ENCODE data around the gene AIP.
"Not testable (repeated sequence)": the region's sequence is repeated elsewhere in the genome, so short reads cannot be mapped to it uniquely, and the experiment has no call there.

Gene AIP

DNA sequence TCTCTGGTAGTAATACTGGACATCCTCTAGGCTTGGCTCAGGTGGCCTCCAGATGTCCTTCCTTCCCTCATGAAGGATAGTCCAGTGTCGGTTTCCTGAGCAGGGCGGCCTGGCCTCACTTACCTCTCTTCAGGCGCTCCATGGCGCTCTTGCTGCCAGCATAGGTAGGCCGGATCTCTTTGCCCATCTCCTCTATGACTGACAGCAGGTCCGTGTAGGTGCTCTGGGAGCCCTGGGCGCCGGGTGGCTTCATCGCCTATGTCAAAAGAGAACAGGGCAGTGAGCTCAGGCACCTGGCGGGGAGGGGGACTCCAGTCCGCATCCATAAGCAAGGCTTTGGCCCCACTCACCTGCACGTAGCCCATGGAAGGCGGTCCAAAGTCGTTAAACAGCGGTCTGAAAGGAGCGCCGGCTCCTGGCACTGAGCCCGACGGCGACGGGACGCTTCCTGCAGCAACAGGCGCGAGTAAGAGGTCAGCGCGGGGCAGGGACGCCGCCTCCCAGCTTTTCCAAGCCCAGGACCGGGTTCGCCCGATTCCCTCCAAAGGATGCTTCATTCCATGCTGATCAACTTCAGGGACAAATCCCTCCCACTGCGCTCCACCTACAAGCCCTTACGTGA, 24.5 kb downstream of the AIP start:
- DNase-seq (ENCODE audit: low read depth in 2 of 2): no peak

DNA sequence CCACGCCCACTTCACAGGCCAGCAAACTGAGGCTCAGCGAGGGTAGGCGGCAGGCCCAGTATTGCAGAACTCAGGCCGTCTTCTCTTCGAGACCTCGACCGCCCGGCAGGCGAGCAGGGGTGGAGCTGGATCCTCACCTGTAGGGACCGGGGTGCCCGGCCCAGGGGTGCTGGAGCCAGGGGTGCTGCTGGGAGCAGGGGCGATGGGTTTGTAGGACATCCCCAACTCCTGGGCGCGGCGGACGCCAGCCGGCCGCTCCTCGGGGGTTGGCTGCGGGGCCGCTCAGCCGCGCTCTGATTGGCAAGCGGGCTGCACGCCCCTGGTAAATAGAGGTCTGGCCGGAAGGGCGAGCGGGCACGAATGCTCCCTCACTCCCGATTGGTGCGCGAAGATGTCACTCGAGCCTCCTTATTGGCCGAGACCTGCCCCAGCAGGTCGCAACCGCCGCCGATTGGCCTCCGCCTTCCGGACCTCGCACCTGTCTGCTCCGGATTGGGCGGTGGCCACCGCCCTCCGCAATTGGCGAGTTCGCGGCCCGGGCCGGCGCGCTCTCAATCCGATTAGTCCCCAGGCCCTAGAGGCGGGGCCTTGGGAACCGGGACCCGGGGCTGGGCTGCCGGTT, 25.1 kb downstream of the AIP start, which contains the start of gene CDK2AP2:
TSS of gene CDK2AP2 (minus strand) at position 299 of the 622 bp plus-strand sequence. CDS start at position 219, 80 bp downstream.
- DNase-seq (ENCODE audit: low read depth in 2 of 2): peak; percentile 92 to 95

DNA sequence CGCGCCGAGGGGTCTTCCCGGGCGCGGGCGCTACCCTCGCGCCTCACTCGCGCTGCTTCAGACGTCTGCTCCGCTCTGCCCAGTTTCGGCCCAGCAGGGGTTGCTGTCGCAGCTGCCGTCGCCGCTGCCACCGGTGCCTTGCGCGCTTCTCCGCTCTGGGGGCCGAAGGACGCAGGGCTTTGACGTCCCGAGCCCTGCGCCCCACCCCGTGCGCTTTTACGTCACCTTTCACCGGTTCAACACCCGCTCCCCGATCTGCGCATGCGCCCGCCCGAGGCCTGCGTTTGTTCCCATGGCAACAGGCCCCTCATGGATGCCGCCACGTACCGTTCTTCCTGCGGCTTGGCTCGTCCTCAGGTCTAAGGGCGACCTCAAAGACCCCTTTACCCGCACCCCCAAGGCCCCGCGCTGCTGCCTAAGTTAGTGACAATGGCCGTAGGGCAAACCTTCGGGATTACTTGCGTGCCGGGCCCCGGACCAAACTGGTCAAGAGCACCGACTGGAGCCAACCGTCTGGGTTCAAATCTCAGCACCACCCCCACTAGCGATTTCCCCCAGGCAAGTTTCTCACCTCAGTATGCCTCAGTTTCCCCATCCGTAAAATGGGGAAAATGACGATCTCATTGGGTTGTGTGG, 25.8 kb downstream of the AIP start:
- DNase-seq (ENCODE audit: low read depth in 2 of 2): peak; percentile 98 to 99

DNA sequence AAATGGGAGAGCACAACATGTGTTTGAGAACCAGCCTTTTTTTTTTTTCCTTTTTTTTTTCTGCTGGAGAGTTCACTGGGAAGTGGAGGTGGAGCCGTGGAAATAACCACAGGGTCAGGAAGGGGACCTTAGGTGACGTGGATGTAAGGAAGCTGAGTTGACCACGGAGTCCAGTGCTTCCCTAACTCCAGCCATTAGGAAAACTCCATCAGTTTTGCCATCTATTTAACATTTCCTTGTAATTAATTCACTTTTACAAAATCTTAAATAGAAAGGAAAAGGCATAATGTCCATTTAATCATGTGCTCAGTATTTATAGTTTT, 27.2 kb downstream of the AIP start:
- DNase-seq (ENCODE audit: low read depth in 2 of 2): no peak

DNA sequence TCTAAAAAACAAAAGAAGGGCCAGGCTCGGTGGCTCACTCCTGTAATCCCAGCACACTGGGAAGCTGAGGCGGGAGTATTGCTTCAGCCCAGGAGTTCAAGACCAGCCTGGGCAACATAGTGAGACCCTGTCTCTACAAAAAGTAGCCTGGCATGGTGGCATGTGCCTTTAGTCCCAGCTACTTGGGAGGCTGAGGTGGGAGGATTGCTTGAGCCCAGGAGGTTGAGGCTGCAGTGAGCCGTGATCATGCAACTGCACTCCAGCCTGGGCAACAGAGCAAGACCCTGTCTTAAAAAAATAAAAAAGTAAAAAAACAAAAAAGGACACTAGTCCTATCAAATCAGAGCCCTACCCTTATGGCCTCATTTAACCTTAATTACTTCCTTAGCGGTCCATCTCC, 28.7 kb downstream of the AIP start:
- not testable (repeated sequence) for DNase-seq (ENCODE audit: low read depth in 2 of 2)

DNA sequence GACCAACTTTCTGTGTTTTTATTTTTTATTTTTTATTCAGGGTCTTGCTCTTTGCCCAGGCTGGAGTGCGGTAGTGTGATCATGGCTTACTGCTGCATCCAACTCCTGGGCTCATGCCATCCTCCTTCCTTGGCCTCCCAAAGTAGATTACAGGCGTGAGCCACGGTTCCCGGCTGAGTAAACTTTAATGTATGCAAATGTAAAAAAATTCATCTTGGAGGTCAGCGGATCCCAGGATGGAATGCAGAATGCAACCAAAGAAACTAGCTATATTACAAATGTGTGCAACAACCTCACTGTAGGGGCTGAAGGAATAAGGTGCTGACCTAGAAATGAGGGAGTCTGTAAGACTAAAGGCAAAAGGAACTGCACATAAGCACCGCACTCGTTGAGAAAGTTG, 31.3 kb downstream of the AIP start:
- DNase-seq (ENCODE audit: low read depth in 2 of 2): no peak

DNA sequence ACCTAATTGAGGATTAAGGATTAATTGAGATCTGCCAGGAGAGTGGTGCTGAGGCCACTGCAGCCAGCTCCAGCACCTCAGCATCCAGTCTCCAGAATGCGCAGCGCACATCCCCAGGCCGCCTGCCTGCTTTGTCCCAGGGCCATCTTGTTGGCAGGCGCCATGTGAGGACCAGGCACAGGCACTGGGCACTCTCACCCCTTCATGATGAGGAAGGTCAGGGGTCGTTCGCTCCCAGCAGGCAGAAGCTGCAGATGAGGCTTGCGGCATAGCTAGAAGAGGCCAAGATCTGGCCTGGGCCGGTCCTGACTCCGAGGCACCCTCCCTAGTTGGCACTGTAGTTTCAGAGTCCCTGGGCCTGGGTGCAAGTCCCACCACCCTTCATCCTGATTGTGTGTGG, 34.0 kb downstream of the AIP start:
- DNase-seq (ENCODE audit: low read depth in 2 of 2): no peak

GRCh38 chr11:67517784-67518552, 35.1 kb downstream of the AIP start:
- no peak for DNase-seq (ENCODE audit: low read depth in 2 of 2)

GRCh38 chr11:67519726-67520125, 36.9 kb downstream of the AIP start:
- no peak for DNase-seq (ENCODE audit: low read depth in 2 of 2)

DNA sequence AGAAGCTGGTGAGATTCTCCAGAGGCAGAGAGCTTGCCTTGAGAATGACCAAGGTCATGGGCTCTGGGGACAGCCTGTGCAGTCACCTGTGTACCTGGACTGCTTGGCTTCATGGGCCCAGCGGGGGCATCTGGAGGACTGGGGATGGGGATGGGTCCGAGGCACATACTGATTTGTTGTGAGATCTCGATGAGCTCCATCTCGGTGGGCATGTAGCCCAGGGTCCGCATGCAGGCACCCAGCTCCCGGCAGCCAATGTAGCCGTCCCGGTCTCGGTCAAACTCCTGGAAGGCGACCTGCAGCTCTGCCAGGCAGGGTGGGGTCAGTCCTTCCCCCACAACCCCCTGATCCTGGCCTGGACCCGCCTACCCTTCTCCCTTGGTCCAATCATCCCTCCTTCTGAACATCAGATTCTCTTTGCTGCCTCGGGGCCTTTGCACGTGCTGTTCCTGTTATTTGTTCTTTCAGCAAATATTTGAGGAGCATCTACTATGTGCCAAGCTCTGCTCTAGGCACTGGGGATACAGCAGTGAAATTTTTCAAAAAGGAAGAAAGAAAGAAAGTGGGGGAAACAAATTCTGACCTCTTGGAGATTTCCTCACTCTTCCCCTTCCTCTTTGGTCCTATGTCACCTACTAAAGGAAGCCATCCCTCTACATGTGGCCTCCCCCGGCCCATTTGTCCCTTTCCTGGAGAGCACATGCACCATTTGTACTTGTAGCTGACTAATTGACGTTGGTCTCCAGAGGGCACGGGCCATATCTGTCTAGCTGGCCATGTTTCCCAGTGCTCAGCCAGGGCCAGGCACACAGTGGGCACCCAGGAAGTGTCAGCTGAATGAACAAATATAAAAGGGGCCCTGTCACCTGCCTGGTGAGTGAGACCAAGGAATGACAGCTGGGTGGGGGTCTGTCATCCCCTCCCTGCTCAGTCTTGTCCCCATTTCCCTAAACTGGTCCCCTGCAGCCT, 38.3 kb downstream of the AIP start:
- no peak for DNase-seq (ENCODE audit: low read depth in 2 of 2)

GRCh38 chr11:67521924-67522323, 39.1 kb downstream of the AIP start:
- DNase-seq (ENCODE audit: low read depth in 2 of 2): no peak

DNA sequence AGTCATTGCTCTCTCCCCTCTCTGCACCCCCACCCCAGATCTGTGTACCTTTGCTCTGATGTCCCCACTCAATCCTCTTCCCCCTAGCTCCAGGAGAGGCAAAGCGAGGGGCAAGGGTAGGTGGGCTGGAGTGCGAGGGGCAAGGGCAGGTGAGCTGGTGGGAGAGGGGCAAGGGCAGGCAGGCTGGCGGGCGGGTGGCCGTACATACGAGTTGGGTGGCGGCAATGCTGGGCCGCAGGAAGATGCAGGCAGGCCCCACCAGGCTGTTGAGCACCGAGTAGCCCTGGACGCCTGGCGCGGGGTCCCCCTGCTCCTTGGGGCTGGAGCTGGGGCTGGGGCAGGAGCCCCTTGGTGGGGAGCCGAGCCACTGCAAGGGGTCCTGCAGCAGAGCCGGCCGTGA, 39.5 kb downstream of the AIP start:
- no peak for DNase-seq (ENCODE audit: low read depth in 2 of 2)

DNA sequence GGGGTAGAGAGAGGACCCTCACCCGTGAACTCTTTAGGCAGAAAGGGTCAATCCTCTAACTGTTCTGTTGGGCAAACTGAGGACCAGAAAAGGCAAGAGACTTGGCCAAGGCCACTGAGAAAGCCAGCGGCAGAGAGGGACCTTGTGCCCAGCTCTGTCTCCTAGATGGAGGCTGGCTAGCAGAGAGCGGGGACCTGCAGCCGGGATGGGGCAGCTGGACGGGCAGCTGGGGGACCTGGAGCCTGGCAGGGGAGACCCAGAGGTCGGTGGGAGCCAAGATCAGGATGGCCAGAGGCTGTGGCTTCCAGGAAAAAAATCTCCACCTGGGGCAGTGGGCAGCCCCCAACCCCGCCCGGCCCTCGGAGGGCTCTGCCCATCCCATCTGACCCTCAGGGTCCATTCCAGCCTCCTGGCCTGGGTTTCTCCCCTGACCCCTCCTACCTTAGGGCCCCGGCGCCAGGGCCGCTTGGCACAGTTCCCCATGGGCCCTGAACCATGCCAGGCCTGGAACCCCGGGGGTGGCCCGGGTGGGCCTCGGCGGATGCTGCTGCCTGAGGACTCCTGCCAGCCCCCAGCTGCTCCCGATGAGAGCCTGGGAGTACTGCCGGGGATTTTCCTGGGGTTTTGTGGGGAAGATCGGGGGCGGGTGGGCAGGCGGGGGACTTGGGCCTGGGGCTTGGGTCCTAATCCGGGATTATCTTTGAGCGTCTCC, 40.2 kb downstream of the AIP start, which contains the start of gene CABP2:
TSS of gene CABP2 (minus strand) at position 603 of the 712 bp plus-strand sequence. CDS start at position 483, 120 bp downstream.
- DNase-seq (ENCODE audit: low read depth in 2 of 2): no peak

GRCh38 chr11:67523556-67524479, 41.0 kb downstream of the AIP start:
- DNase-seq (ENCODE audit: low read depth in 2 of 2): no peak

- DNase-seq (ENCODE audit: low read depth in 2 of 2): no peak
These were observed 41.6 kb downstream of the AIP start for GRCh38 chr11:67524480-67524808.

DNA sequence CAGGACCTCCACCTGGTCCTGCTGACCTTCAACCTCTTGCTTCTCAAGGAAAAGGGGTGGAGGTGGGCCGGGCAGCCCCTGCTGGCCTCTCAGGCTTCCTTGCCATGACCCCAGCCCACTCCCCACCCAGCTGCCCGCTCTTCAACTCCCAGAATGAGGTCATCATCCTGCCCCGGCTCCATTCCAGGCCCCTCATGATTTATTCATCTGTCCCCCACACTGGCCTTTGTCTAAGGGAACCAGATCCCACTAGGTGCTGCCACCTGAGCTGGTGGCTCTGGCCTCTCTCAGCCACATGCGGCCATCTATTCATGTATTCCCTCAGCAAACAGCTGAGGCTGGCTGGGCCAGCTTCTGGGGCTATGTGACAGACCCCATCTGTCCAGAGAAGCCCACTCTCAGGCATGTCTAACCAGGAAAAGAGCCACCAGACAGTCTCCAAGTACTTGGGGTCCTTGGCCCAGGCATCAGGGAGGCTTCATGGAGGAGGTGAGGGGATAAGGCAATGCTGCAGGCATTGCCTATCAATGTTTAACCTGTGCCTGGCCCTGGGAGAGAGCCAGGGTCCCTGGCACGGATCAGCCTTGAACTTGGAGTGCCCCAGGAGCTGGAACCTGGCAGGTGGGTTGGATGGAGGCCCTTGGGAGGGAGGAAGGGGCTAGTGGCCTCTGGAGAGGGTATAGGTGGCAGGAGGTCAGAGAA, 42.6 kb downstream of the AIP start:
- DNase-seq (ENCODE audit: low read depth in 2 of 2): no peak

- DNase-seq (ENCODE audit: low read depth in 2 of 2): no peak
These were observed 45.5 kb downstream of the AIP start for GRCh38 chr11:67528376-67528775.

DNA sequence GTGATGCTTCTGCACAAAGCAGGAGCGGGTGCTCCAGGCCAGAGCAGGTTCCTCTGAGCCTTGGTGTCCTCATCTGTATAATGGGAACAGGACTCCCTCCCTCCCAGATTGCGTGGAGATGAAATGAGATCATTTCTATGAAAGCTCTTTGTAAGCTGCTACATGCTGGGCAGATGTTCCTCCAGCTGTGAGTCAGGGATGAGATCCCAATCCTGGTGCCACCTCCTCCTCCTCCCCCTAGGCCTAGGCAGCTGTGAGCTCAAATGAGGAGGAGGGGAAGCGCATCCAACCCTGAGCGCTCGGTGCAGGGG, 47.4 kb downstream of the AIP start:
- no peak for DNase-seq (ENCODE audit: low read depth in 2 of 2)

GRCh38 chr11:67532889-67533288, 50.1 kb downstream of the AIP start:
- DNase-seq (ENCODE audit: low read depth in 2 of 2): no peak
